ENCODE data around the gene CNTNAP5.

The CNTNAP5 gene

DNA sequence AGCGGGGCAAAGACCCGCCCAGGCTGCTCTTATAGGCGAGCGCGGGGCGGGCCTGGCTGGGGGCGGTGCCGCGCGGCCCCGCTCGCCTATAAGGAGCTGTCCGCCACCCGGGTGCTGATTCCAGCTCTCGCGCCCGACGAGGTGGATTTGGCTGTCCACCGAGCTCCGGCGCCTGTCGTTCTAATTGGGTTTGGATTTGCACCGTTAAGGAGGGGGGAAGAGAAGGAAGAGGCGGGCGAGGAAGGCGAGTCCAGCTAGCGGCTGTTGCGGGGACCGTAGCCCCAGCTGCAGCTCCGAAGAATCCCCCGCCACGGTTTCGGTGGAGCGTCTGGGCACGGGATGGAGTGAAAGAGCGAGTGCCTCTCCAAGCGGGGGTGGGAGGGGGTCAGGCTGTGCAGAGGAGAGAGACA is at the start of gene CNTNAP5:
CNTNAP5 (plus strand) TSS at position 117 of the 410 bp plus-strand sequence. CDS start 364 bp downstream, outside the sequence.
- Mint-ChIP-seq H3K36me3 (ENCODE audit: low read depth) (no peaks in the 10 kb centered on the region), H3K4me3 (no peak within 1 kb of the TSS), H3K4me1 (ENCODE audit: low read depth) (peaks cover 4% of the 10 kb centered on the region), H3K27ac (no peak within 1 kb of the TSS), H3K9me3 (no peaks in the 10 kb centered on the region), H3K27me3 (ENCODE audit: low read depth) (peaks cover 18% of the 10 kb centered on the region)

DNA sequence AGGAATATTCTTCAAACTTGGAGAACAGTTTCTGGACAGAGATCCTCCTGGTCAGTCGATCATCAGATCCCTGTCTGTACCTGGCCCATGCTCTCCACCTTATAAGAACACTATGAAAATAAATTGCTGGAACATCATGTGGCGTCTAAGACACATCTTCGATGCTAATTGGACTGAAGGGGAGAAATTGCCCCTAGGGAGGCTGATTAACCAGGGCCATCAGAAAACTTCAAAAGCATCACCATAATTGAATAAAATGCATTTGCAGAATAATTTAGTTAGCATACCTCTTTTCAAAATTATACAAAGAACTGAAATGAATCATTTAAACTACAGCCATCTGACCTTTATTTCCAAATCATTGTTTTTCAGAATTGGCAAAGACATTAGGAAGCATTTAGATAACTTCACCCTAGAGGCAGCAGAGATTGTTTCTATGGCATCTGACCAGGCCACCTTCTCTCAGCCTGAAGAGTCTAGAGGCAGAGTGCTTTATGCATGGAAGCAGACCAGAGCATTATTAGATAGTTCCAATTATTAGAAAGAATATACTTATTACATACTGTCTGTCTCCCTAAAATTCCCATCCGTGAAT is 48.9 kb upstream of the CNTNAP5 start:
- Mint-ChIP-seq H3K4me3 (no peak overlapping the region), H3K27me3 (ENCODE audit: low read depth) (no peaks in the 10 kb centered on the region), H3K27ac (no peak overlapping the region), H3K36me3 (ENCODE audit: low read depth) (no peaks in the 10 kb centered on the region), H3K9me3 (peaks cover 14% of the 10 kb centered on the region), H3K4me1 (ENCODE audit: low read depth) (no peaks in the 10 kb centered on the region)

DNA sequence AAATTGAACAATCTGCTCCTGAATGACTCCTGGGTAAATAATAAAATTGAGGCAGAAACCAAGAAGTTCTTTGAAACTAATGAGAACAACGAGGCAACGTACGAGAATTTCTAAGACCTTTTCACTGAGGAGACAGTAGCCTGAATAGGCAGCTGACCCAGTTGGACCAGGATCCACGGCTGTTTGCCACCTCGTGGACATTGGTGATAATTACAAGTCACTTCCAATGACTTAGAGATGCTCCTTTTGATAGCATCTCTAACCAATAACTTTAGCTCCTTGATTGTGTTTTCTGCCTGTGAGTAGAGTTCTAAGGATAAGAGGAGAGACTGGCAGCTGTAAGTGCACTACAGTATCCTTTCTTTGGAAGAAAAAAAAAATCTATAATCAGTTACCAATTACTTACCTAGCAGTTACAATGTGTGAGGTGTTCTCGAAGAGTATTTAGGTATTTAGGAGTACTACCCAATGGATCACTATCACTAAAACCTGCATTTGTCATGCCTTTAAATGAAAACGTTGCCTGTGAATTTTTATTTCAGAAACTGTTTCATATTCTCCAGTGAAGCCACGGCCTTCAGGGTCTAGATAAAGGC is 31.3 kb upstream of the CNTNAP5 start:
- Mint-ChIP-seq H3K4me3 (no peak overlapping the region), H3K9me3 (no peaks in the 10 kb centered on the region), H3K4me1 (ENCODE audit: low read depth) (peaks cover 5% of the 10 kb centered on the region), H3K27ac (no peak overlapping the region), H3K36me3 (ENCODE audit: low read depth) (no peaks in the 10 kb centered on the region), H3K27me3 (ENCODE audit: low read depth) (no peaks in the 10 kb centered on the region)

DNA sequence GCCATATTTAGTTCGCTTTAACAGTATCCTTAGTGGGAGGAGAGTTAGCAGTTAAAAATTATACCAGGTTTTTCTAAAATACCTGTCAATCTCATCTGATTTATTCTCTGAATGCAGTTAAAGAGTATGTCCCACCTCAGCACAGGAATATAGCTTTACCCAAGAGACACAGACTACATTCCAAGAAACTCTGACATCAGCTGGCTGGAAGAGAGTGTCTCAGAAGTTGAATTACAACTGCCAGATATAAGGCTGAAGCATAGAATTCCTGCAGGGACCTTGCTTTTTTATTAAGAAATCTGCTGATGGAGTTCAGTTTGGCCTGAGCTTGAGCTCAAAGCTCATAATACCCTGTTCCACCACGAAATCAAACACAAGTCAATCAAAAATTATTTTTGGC is 25.4 kb upstream of the CNTNAP5 start:
- no peaks in the 10 kb centered on the region for H3K27me3 Mint-ChIP-seq (ENCODE audit: low read depth)
- no peak overlapping the region for H3K27ac Mint-ChIP-seq
- H3K9me3 Mint-ChIP-seq = no peaks in the 10 kb centered on the region
- H3K36me3 Mint-ChIP-seq (ENCODE audit: low read depth) = no peaks in the 10 kb centered on the region
- no peaks in the 10 kb centered on the region for H3K4me1 Mint-ChIP-seq (ENCODE audit: low read depth)
- H3K4me3 Mint-ChIP-seq = no peak overlapping the region

DNA sequence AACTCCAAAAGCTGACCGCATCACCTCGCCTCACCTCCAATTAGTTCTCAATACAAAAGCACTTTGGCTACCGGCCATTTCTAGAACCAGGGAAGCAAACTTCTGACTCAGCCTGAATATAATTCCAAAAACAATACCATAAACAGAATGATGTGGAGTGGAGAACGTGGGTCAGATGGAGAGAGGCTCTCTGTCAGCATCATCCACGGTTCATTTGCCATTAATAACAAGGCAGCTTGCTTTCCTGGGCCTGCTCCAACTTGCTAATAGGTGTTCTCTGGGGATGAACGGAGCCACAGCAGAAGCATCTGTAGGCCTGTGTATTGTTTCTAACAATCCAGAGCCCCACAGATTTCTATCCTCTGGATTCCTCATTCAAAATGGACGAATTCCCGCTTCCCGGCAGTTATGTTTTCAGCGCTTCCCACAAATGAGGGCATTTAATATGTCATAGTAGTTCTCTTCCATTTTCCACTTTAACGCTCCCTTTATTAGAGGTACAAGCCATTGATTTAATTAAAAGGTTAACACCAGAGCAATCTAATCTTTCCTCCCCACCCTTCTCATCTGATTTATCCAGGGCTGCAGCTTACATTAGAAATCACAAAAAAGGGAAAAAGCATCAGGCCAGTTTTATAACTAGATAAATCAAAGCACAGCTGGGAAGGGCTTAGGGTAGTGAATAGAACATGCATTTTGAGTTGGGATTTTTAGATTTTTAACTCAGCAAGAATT is 23.2 kb upstream of the CNTNAP5 start:
- Mint-ChIP-seq H3K4me3 (no peak overlapping the region), H3K27ac (no peak overlapping the region)

DNA sequence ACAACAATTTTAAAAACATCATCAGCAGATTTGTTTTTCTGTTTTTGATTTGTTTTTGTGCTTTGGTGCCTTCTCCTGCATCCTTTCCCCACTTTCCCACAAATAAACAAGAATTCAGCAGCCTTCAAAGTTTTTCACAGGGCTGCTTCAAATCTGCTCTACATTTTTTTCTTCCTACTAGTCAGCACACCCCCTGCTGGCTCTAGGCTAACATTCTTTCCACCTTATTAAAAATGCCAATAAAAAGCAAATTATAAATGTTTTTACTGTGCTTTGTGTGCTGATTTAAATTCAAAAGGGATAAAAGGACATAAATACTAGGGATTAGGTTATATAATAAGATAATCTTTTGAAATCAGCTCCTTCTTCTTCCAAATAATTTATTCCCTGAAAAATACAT is 6.2 kb upstream of the CNTNAP5 start:
- Mint-ChIP-seq H3K36me3 (ENCODE audit: low read depth) (no peaks in the 10 kb centered on the region), H3K9me3 (no peaks in the 10 kb centered on the region), H3K4me3 (no peak overlapping the region), H3K27me3 (ENCODE audit: low read depth) (peaks cover 2% of the 10 kb centered on the region), H3K4me1 (ENCODE audit: low read depth) (no peaks in the 10 kb centered on the region), H3K27ac (no peak overlapping the region)

More for the DNA sequence above, 23.2 kb upstream of the CNTNAP5 start:
- no peaks in the 10 kb centered on the region for H3K27me3 Mint-ChIP-seq (ENCODE audit: low read depth)
- no peaks in the 10 kb centered on the region for H3K4me1 Mint-ChIP-seq (ENCODE audit: low read depth)
- no peaks in the 10 kb centered on the region for H3K9me3 Mint-ChIP-seq
- H3K36me3 Mint-ChIP-seq (ENCODE audit: low read depth) = no peaks in the 10 kb centered on the region

DNA sequence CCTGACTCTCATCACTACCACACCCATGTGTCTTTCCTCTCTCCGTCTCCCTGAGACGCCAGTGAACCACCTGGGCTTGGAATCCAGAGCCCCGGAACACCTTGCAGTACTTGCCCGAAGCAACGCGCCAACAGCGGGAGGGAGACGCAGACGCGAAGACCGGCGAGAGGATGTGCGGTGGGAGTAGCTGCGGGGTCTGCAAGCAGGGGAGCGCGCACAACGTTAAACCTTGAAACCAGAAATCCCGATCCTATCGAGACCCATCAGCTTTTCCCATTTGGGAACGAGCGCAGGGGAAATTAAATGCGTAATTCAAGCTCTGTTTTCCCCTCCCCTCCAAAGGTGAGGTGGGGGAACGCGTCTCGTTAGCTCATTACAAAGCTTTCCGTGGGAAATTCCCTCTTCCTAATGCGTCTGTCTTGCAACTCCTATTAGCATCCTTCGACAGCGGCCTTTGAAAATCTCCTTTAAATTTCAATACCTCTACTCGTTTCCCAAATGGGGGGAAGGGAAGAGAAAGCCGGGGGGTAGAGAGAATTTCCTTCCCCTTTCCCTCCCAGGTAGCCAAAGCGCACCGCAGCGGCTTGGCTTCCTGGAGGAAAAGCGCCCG is 421 bp upstream of the CNTNAP5 start:
- H3K4me3 Mint-ChIP-seq = no peak overlapping the region
- H3K27me3 Mint-ChIP-seq (ENCODE audit: low read depth) = peaks cover 18% of the 10 kb centered on the region
- H3K4me1 Mint-ChIP-seq (ENCODE audit: low read depth) = peaks cover 4% of the 10 kb centered on the region
- H3K9me3 Mint-ChIP-seq = no peaks in the 10 kb centered on the region
- H3K27ac Mint-ChIP-seq = no peak overlapping the region
- no peaks in the 10 kb centered on the region for H3K36me3 Mint-ChIP-seq (ENCODE audit: low read depth)

DNA sequence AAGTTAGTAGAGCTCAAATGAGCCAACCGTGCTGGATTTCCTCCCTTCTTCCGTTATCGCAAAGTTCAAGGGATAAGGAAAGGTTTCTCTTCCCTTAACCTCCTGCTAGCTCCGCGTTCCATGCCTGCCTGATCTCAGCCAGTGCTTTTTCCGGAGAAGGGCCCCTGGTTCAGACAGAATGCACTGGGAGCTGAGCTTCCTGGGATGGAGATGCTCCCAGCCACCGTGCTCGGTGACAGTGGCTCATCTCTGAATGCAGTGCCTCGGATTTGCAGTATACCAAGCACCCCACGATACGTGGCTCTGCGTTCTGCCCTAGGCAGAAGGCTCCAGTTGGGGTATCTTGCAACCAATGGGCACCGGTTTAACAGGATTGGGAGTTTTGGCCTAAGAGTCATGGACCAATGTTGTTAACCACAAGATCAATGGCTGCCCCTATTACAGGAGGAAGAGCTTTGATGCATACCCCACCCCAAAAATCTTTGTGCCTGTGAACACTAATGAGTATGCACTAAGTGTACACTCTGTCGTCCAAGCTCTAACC is 876 bp downstream of the CNTNAP5 start:
- no peaks in the 10 kb centered on the region for H3K36me3 Mint-ChIP-seq (ENCODE audit: low read depth)
- H3K27ac Mint-ChIP-seq = no peak overlapping the region
- H3K27me3 Mint-ChIP-seq (ENCODE audit: low read depth) = peaks cover 18% of the 10 kb centered on the region
- peaks cover 4% of the 10 kb centered on the region for H3K4me1 Mint-ChIP-seq (ENCODE audit: low read depth)
- no peak overlapping the region for H3K4me3 Mint-ChIP-seq
- no peaks in the 10 kb centered on the region for H3K9me3 Mint-ChIP-seq

DNA sequence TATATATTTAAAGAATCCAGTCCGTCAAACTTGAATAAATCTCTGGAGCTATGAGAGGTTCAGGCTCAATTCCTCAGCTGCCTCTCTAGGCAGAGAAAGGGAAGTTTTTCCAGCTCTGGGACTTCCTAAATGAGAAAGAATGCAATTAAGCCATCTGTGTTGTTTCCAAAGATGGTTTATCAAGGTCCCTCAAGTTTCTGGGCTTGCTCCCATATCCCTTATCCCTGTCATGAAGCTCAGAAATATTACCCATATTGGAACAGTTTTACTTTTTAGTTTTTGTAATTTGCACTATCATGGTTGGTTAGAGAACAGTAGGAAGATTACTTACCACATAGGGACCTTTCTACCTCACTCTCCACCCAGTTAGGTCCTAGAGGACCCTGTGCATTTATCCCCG is 1.4 kb downstream of the CNTNAP5 start:
- Mint-ChIP-seq H3K36me3 (ENCODE audit: low read depth) (no peaks in the 10 kb centered on the region), H3K27ac (no peak overlapping the region), H3K9me3 (no peaks in the 10 kb centered on the region), H3K4me1 (ENCODE audit: low read depth) (peaks cover 4% of the 10 kb centered on the region), H3K27me3 (ENCODE audit: low read depth) (peaks cover 18% of the 10 kb centered on the region), H3K4me3 (no peak overlapping the region)

DNA sequence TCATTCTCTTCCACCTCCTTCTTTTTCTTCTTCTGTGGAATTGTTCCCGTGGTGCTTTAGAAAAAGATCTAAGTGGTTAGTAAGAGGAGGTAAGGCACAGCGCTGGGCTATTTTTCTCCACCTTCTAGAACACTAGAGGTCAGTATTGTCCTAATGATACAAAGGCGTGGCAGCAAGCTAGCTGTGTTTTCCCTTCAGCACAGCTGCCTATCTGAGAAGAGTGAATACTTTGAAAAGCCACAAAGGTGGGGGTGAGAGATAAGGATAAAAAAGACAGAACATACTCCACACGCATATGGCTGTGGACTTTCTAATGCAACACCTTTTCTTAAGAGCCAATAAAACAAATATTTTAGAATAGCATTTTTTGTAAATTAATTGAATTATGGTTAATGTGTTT is 2.1 kb downstream of the CNTNAP5 start:
- H3K27ac Mint-ChIP-seq = no peak overlapping the region
- no peaks in the 10 kb centered on the region for H3K9me3 Mint-ChIP-seq

DNA sequence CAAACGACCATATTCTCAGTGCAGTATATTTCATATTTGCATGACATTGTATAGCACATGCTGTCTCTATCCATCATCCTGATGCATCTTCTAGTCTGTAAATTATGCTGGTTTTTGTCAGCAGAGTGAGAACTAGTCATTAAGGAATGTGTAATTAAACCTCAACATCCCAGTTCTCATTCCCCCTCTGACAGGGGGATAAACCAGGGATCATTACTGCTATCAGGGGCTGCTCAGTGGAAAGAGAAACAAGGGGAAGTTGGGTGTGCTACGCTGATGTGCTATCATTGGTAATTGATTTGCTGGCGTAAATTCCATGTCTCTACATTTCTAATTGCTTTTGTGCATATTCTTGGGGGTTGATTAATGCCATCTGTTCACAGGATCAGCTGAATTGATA is 7.7 kb downstream of the CNTNAP5 start:
- H3K4me3 Mint-ChIP-seq = no peak overlapping the region
- no peaks in the 10 kb centered on the region for H3K27me3 Mint-ChIP-seq (ENCODE audit: low read depth)
- H3K27ac Mint-ChIP-seq = no peak overlapping the region
- no peaks in the 10 kb centered on the region for H3K36me3 Mint-ChIP-seq (ENCODE audit: low read depth)
- H3K4me1 Mint-ChIP-seq (ENCODE audit: low read depth) = no peaks in the 10 kb centered on the region
- peaks cover 3% of the 10 kb centered on the region for H3K9me3 Mint-ChIP-seq

More for the DNA sequence above, 2.1 kb downstream of the CNTNAP5 start:
- Mint-ChIP-seq H3K4me1 (ENCODE audit: low read depth) (peaks cover 4% of the 10 kb centered on the region), H3K36me3 (ENCODE audit: low read depth) (no peaks in the 10 kb centered on the region), H3K27me3 (ENCODE audit: low read depth) (peaks cover 18% of the 10 kb centered on the region), H3K4me3 (no peak overlapping the region)

DNA sequence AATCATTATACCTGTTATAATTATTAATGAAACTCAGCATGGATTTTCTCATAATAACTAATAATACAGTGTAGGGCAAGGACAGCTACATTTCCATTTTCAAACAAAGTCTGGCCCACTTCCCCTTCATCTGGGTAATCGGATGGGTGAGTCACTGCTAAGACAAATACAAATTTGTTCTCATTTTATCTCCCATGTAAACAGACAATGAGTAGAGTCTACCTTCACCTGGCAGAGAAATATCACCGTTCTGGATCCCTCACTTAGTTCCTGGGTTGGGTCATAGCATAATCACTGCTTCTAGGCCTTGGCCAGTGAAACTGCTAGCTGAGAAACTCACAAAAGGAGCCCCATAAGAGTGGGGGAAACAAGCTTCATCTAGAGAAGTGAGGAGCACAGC is 9.2 kb downstream of the CNTNAP5 start:
- no peak overlapping the region for H3K4me3 Mint-ChIP-seq
- no peaks in the 10 kb centered on the region for H3K4me1 Mint-ChIP-seq (ENCODE audit: low read depth)
- no peaks in the 10 kb centered on the region for H3K36me3 Mint-ChIP-seq (ENCODE audit: low read depth)
- H3K9me3 Mint-ChIP-seq = peaks cover 3% of the 10 kb centered on the region
- H3K27ac Mint-ChIP-seq = no peak overlapping the region
- H3K27me3 Mint-ChIP-seq (ENCODE audit: low read depth) = no peaks in the 10 kb centered on the region

DNA sequence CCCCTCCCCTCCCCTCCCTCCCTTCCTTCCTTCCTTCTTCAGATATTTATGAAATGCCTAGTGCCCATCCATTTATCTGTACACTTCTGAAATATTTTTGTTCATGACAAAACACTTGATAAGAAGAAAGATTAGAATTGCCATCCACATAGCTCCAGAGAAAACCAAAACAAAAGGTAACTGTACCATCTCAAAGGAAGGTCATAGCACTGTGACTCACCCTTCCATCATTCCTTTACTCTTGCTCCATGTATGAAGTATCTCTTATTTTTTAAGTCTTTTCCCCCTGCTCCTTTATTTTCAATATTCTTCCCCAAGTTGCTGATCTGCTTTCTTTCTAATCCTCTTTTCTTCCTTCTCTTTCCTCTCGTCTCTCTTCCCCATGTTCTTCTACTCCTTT is 9.9 kb downstream of the CNTNAP5 start:
- Mint-ChIP-seq H3K36me3 (ENCODE audit: low read depth) (no peaks in the 10 kb centered on the region), H3K27ac (no peak overlapping the region), H3K9me3 (peaks cover 3% of the 10 kb centered on the region), H3K27me3 (ENCODE audit: low read depth) (no peaks in the 10 kb centered on the region), H3K4me3 (no peak overlapping the region), H3K4me1 (ENCODE audit: low read depth) (no peaks in the 10 kb centered on the region)

DNA sequence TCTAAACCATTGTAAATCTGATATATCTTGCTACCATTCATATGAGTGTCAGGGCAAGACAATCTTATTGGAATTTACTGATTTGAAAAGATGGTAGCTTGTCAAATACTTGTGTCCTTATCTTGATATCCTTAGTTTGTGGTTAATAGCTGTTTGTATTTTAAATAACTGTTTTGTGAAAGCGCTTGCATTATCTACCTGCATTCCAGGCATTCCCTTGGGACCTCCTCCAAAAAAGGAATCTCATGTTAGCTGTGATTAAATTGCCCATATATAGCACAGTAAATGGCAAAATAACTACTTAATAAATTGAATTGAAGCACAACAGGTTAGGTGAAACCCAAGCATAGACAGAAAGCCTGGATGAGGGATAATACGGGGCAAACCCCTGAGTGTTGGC is 13.9 kb downstream of the CNTNAP5 start:
- peaks cover 3% of the 10 kb centered on the region for H3K9me3 Mint-ChIP-seq
- H3K27me3 Mint-ChIP-seq (ENCODE audit: low read depth) = no peaks in the 10 kb centered on the region
- no peaks in the 10 kb centered on the region for H3K36me3 Mint-ChIP-seq (ENCODE audit: low read depth)
- H3K4me3 Mint-ChIP-seq = no peak overlapping the region
- no peak overlapping the region for H3K27ac Mint-ChIP-seq
- no peaks in the 10 kb centered on the region for H3K4me1 Mint-ChIP-seq (ENCODE audit: low read depth)
